ENCODE measurements around the gene ZBTB16.

The ZBTB16 gene

DNA sequence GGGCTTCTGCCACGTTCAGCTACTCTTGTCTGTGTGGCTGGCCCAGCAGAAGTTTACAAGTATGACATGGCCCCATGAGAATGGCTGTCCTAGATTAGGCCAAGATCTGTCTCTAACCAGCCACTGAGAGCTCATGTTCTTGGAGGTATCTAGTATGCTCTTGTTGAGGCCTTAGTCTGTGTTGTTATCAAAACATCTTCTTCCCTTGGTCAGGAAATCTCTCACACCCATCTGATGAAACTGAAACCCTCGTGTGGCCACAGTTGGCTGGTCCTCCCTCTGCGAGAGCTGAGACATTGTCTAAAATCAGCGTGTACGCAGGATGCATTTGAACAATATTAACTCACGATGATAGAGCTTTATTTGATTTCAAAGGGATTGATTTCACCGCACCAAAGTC, 127.7 kb downstream of the ZBTB16 start:
- no peak for DNase-seq (ENCODE audit: low spot score)
- in situ Hi-C loops (cut with MboI; ENCODE audit: low pct_unique_long_range_greater_than_20kb, low sequenced_read_pairs, unreplicated experiment) = no loop called here

DNA sequence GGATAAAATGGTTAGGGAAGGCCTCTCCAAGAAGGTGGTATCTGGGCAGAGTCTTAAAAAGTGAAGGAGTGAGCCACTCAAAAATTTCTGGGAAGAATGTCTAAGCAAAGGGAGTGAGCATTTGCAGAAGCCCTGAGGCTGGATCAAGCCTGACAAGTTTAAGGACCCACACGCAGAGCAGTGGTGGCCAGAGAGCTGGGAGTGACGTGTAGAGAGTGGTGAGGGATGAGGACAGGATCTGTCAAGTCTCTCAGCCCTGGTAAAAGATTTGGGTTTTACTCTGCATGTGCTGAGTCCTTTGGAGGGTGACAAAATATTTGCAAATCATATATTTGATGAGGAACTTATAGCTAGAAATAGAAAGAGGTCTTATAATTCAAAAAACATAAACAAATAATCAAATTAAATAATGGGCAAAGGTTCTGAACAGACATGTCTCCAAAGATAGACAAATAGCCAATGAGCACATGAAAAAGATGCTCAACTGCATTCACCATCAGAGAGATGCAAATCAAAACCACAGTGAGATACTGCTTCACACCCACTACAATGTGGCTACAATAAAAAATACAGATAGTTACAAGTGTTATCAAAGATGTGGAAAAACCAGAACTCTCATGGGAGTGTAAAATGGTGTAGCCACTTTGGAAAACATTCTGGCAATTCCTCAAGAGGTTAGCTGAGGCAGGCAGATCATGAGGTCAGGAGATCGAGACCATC, 129.5 kb downstream of the ZBTB16 start:
- in situ Hi-C loops (cut with MboI; ENCODE audit: low pct_unique_long_range_greater_than_20kb, low sequenced_read_pairs, unreplicated experiment) = no loop called here
- TF ChIP-seq, protein P1, sequence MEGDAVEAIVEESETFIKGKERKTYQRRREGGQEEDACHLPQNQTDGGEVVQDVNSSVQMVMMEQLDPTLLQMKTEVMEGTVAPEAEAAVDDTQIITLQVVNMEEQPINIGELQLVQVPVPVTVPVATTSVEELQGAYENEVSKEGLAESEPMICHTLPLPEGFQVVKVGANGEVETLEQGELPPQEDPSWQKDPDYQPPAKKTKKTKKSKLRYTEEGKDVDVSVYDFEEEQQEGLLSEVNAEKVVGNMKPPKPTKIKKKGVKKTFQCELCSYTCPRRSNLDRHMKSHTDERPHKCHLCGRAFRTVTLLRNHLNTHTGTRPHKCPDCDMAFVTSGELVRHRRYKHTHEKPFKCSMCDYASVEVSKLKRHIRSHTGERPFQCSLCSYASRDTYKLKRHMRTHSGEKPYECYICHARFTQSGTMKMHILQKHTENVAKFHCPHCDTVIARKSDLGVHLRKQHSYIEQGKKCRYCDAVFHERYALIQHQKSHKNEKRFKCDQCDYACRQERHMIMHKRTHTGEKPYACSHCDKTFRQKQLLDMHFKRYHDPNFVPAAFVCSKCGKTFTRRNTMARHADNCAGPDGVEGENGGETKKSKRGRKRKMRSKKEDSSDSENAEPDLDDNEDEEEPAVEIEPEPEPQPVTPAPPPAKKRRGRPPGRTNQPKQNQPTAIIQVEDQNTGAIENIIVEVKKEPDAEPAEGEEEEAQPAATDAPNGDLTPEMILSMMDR (IDR thresholded peaks at IDR 0.05; ENCODE audit: extremely low read depth, insufficient read depth, missing control alignments) = no peak
- DNase-seq (ENCODE audit: low spot score) = no peak

More for the DNA sequence above, 127.7 kb downstream of the ZBTB16 start:
- TF ChIP-seq, protein P1 (IDR thresholded peaks at IDR 0.05; ENCODE audit: extremely low read depth, insufficient read depth, missing control alignments) = no peak

DNA sequence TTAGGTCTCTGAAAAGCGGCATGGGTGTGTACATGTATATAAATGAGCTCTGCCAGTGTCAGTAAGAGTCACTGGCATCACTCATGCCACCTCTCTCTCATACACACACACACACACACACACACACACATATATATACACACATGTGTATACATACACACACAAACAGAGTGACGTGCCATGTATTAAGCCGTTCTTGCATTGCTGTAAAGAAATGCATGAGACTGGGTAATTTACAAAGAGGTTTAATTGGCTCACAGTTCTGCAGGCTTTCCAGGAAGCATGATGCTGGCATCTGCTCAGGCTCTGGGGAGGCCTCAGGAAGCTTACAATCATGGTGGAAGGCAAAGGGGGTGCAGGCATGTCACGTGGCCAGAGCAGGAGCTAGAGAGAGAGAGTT, 131.1 kb downstream of the ZBTB16 start:
- in situ Hi-C loops (cut with MboI; ENCODE audit: low pct_unique_long_range_greater_than_20kb, low sequenced_read_pairs, unreplicated experiment) = no loop called here
- TF ChIP-seq, protein P1 (IDR thresholded peaks at IDR 0.05; ENCODE audit: extremely low read depth, insufficient read depth, missing control alignments) = no peak
- no peak for DNase-seq (ENCODE audit: low spot score)

DNA sequence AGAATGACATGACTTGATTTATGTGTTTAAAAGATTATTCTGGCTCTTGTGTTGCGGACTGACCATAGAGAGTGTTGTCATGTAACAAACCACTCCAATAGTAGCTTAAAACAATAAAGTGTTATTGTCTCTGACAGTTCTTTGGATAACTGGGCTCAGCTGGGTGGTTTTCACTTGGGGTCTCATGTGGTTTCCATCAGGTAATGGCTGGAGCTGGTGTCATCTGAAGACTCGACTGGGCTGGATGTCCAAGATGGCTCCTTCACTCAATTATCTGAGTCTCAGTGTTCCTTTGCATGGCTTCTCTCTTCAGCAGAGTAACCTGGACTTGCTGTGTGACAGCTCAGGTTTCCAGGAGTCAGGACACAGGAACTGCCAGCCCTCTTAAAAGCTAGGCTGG, 132.4 kb downstream of the ZBTB16 start:
- in situ Hi-C loops (cut with MboI; ENCODE audit: low pct_unique_long_range_greater_than_20kb, low sequenced_read_pairs, unreplicated experiment) = no loop called here
- TF ChIP-seq, protein P1 (IDR thresholded peaks at IDR 0.05; ENCODE audit: extremely low read depth, insufficient read depth, missing control alignments) = no peak
- DNase-seq (ENCODE audit: low spot score) = no peak

DNA sequence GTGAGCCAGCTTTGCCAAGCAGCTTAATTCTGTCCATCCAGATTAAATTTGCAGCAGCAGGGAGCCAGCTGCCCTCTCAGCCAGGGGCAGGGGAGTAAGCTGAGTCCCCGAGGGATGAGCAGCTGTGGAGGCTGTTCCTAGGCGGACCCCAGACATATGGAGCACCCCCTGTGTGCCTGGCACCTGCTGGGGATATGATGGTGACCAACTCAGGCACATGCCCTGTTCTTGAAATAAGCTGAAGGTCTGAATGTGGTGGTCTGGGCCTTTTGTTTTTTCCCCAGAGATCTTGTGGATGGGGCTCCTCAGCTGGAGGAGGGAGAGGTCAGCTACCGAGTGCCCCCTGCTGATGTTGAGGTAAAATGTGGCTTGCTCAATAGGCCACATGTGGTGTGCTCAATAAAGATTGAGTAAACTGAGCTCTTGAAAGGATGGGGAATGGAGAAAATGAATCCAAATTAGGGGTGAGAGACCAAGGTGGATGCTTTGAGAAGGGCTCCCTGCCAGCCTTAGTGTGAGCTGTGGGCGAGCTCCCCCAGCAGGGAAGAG, 133.4 kb downstream of the ZBTB16 start:
- TF ChIP-seq, protein P1 (IDR thresholded peaks at IDR 0.05; ENCODE audit: extremely low read depth, insufficient read depth, missing control alignments) = no peak
- DNase-seq (ENCODE audit: low spot score) = no peak
- in situ Hi-C loops (cut with MboI; ENCODE audit: low pct_unique_long_range_greater_than_20kb, low sequenced_read_pairs, unreplicated experiment) = no loop called here

DNA sequence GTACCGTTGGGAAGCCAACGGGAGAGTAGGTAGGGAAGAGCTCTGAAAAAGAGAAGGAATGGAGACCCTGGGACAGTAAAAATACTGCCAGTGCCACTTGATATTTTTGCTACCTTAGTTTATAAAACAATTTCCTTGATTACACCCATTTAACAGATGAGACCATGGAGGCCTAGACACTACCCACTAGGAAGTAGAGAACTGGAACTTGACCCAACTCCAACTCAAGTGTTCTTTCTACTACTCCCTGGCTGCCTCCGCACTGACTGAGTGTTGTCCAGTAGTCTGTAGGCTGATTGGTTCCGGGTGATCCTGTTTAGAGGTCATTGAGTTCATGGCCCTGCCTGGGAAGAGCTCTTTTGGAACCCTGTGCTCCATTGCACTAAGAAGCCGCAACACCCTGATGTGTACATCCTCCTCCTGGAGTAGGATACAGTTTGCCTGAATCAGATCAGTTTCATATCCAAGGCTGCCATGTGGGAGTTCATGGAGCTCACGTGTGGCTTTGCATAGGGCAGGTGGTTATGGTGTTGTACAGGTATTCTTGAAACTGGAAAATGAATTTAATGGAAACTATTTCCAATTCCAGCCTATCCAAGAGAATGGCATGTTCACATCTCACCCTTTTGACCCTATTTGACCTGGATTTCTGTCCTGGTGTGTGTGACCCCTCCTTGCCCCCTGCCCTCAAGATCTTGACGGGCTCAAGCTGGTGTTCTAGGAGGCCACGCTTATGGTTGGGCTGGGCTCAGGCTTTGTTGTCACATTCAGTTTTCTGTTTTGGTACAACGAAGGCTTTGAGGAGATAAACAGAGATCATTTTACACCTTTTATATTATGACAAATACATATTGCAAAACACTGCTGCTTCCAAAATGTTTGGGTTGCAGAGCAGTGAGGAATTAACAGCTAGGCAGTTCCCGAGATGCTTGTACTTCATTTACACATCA, 134.5 kb downstream of the ZBTB16 start:
- no peak for DNase-seq (ENCODE audit: low spot score)
- TF ChIP-seq, protein P1 (IDR thresholded peaks at IDR 0.05; ENCODE audit: extremely low read depth, insufficient read depth, missing control alignments) = no peak
- in situ Hi-C loops (cut with MboI; ENCODE audit: low pct_unique_long_range_greater_than_20kb, low sequenced_read_pairs, unreplicated experiment) = no loop called here
